Caco-2 (cell line): ENCODE measurements around the gene SLC2A13. TPM values are rescaled to one million over a fixed set of nuclear protein-coding genes. Genes with fewer than 3 reads are reported as not detected.
"Not testable (repeated sequence)": the region's sequence is repeated elsewhere in the genome, so short reads cannot be mapped to it uniquely, and the experiment has no call there.

Source experiments
- BruUV-seq: library from RNA; stranded (reverse); fragments of 400-500 nt; replicated peaks from 2 replicates; lab custom pipeline; 2021; lab: Mats Ljungman, UMichigan
- CTCF ChIA-PET: fragments of 300-600 bp; sonication (Branson Sonifier 250); formaldehyde crosslinking; loops from one replicate; lab custom pipeline; 2022; ENCODE audit warnings: antibody characterized with exemption; lab: Charles Lee
- POLR2A ChIA-PET: fragments of 300-600 bp; sonication (Branson Sonifier 250); formaldehyde crosslinking; loops from one replicate; lab custom pipeline; 2022; ENCODE audit warnings: antibody characterized with exemption; lab: Charles Lee
- DNase-seq, 2 experiments: peaks; one replicate each; pipeline versions ENCODE4 v3.0.0 to v3.0.0-alpha.2; 2020 to 2022
- H3K27me3 ChIP-seq: replicated peaks from 2 replicates; pipeline ENCODE4 v1.6.0; 2011; ENCODE audit warnings: low read length; ENCODE audit not compliant: control insufficient read depth, insufficient read depth
- H3K36me3 ChIP-seq: 2 replicates; pipeline ENCODE4 v1.5.1; 2011; ENCODE audit warnings: low read length; ENCODE audit not compliant: control insufficient read depth, insufficient read depth
- H3K4me1 ChIP-seq: fragments of 250-450 bp; sonication (Bioruptor Pico); 2 replicates; pipeline ENCODE4 v1.5.1; 2020; ENCODE audit warnings: mild to moderate bottlenecking
- H3K4me3 ChIP-seq: 2 replicates; pipeline ENCODE4 v1.5.1; 2011; ENCODE audit warnings: low read depth, mild to moderate bottlenecking, control low read depth, low read length
- H3K9me3 ChIP-seq: fragments of 250-450 bp; sonication (Bioruptor Pico); 2 replicates; pipeline ENCODE4 v1.5.1; 2020; ENCODE audit warnings: mild to moderate bottlenecking, moderate library complexity
- H3K27ac Mint-ChIP-seq: one replicate; pipeline ENCODE4 v1.8.0; 2022; ENCODE audit warnings: mixed read lengths; ENCODE audit not compliant: unreplicated experiment
- H3K27me3 Mint-ChIP-seq: one replicate; pipeline ENCODE4 v1.8.0; 2022; ENCODE audit warnings: mixed read lengths; ENCODE audit not compliant: insufficient read depth, unreplicated experiment
- H3K36me3 Mint-ChIP-seq: one replicate; pipeline ENCODE4 v1.8.0; 2022; ENCODE audit warnings: mild to moderate bottlenecking, mixed read lengths; ENCODE audit not compliant: insufficient read depth, unreplicated experiment
- H3K4me1 Mint-ChIP-seq: one replicate; pipeline ENCODE4 v1.8.0; 2022; ENCODE audit warnings: low read depth, mixed read lengths; ENCODE audit not compliant: unreplicated experiment
- H3K4me3 Mint-ChIP-seq: one replicate; pipeline ENCODE4 v1.8.0; 2022; ENCODE audit warnings: mild to moderate bottlenecking, moderate library complexity, mixed read lengths; ENCODE audit not compliant: unreplicated experiment
- H3K9me3 Mint-ChIP-seq: one replicate; pipeline ENCODE4 v1.8.0; 2022; ENCODE audit warnings: mixed read lengths; ENCODE audit not compliant: unreplicated experiment
- CTCF ChIP-seq, 2 experiments: fragments of 200-600 bp in 1 of 2; IDR thresholded peaks; 1 replicate in 1 of 2; 2 replicates in 1 of 2; pipeline versions ENCODE4 v1.5.1 to v1.8.0; 2011 to 2022; ENCODE audit warnings: antibody characterized with exemption in 1 of 2, control low read depth in 1 of 2, inconsistent platforms in 1 of 2, low read depth in 1 of 2, low read length in 1 of 2, mild to moderate bottlenecking in 1 of 2, moderate library complexity in 1 of 2; ENCODE audit not compliant: insufficient read depth in 1 of 2, severe bottlenecking in 1 of 2, unreplicated experiment in 1 of 2
- intact Hi-C: fragments of 100-400 bp; cut with micrococcal nuclease; formaldehyde crosslinking; loops from one replicate; pipeline ENCODE4 v1.10.0; 2022; ENCODE audit not compliant: unreplicated experiment
- total RNA-seq: library from RNA; stranded (reverse); gene quantifications from 2 replicates; pipeline ENCODE4 v1.2.3, GENCODE V29; 2022

SLC2A13 gene
- total RNA-seq, 1 experiment from 2014 or later = 3.0 TPM

- Histone ChIP-seq H3K4me1 (no peaks in the 10 kb centered on the region; the same call in 1 of the 2 replicates), H3K36me3 (no peaks in the 10 kb centered on the region), H3K9me3 (no peaks in the 10 kb centered on the region), H3K4me3 (no peak overlapping the region), H3K27me3 (no peaks in the 10 kb centered on the region)
- H3K4me1 Mint-ChIP-seq = peaks cover 2% of the 10 kb centered on the region
- ChIA-PET POLR2A (no interaction called here), CTCF (no interaction called here)
- H3K9me3 Mint-ChIP-seq = peaks cover 9% of the 10 kb centered on the region
- intact Hi-C loops = no loop called here
- H3K27me3 Mint-ChIP-seq = no peaks in the 10 kb centered on the region
- no peak overlapping the region for H3K4me3 Mint-ChIP-seq
- BruUV-seq = no TSS peak
- no peak for DNase-seq
- H3K36me3 Mint-ChIP-seq = no peaks in the 10 kb centered on the region
- TF ChIP-seq CTCF (IDR thresholded peaks at IDR 0.05; ENCODE audit: insufficient read depth in 1 of 2, low read depth in 1 of 2, low read length in 1 of 2, severe bottlenecking in 1 of 2, unreplicated experiment in 1 of 2) = no peak
- H3K27ac Mint-ChIP-seq = no peak overlapping the region
Measured at GRCh38 chr12:39852346-39852745, 253.5 kb downstream of the SLC2A13 start.

- H3K4me3 Mint-ChIP-seq, H3K9me3 Mint-ChIP-seq, H3K36me3 ChIP-seq, CTCF ChIA-PET, H3K27me3 ChIP-seq, H3K9me3 ChIP-seq, BruUV-seq, H3K4me3 ChIP-seq, H3K4me1 Mint-ChIP-seq, intact Hi-C loops, H3K36me3 Mint-ChIP-seq, H3K27ac Mint-ChIP-seq, H3K4me1 ChIP-seq, H3K27me3 Mint-ChIP-seq, DNase-seq, POLR2A ChIA-PET: not testable (repeated sequence)
Measured at GRCh38 chr12:39848218-39848617, 257.7 kb downstream of the SLC2A13 start.

GRCh38 chr12:39846971-39847650 is 258.8 kb downstream of the SLC2A13 start:
- ChIA-PET POLR2A (no interaction called here), CTCF (no interaction called here)
- no peaks in the 10 kb centered on the region for H3K36me3 ChIP-seq
- DNase-seq = no peak
- no peak for TF ChIP-seq CTCF (IDR thresholded peaks at IDR 0.05; ENCODE audit: insufficient read depth in 1 of 2, low read depth in 1 of 2, low read length in 1 of 2, severe bottlenecking in 1 of 2, unreplicated experiment in 1 of 2)
- intact Hi-C loops = no loop called here
- Mint-ChIP-seq H3K4me3 (no peak overlapping the region), H3K4me1 (peaks cover 7% of the 10 kb centered on the region), H3K27ac (peak overlapping the region; percentile 66), H3K27me3 (no peaks in the 10 kb centered on the region), H3K9me3 (no peaks in the 10 kb centered on the region), H3K36me3 (no peaks in the 10 kb centered on the region)
- H3K27me3 ChIP-seq = no peaks in the 10 kb centered on the region
- H3K4me3 ChIP-seq = no peak overlapping the region
- H3K9me3 ChIP-seq = no peaks in the 10 kb centered on the region
- no TSS peak for BruUV-seq
- no peaks in the 10 kb centered on the region; the same call in 1 of the 2 replicates for H3K4me1 ChIP-seq
